ENCODE data around the gene NADSYN1.
"Not testable (repeated sequence)": the region's sequence is repeated elsewhere in the genome, so short reads cannot be mapped to it uniquely, and the experiment has no call there.

Gene NADSYN1

DNA sequence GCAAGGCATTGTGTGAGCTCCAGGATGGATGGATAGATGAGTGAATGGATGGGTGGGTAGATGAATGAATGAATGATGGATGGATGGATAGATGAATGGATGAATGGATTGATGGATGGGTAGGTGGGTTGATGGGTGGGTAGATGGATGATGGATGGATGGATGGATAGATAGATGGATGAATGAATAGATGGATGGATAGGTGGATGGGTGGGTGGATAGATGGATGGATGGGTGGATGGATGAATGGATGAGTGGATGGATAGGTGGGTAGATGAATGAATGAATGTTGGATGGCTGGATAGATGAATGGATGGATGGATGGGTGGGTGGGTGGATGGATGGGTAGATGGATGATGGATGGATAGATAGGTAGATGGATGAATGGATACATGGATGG, 38.4 kb upstream of the NADSYN1 start:
- no peak overlapping the region for H3K4me3 ChIP-seq (ENCODE audit: low read depth, low read length)
- no peak for DNase-seq (ENCODE audit: low read depth)
- TF ChIP-seq, protein P1, sequence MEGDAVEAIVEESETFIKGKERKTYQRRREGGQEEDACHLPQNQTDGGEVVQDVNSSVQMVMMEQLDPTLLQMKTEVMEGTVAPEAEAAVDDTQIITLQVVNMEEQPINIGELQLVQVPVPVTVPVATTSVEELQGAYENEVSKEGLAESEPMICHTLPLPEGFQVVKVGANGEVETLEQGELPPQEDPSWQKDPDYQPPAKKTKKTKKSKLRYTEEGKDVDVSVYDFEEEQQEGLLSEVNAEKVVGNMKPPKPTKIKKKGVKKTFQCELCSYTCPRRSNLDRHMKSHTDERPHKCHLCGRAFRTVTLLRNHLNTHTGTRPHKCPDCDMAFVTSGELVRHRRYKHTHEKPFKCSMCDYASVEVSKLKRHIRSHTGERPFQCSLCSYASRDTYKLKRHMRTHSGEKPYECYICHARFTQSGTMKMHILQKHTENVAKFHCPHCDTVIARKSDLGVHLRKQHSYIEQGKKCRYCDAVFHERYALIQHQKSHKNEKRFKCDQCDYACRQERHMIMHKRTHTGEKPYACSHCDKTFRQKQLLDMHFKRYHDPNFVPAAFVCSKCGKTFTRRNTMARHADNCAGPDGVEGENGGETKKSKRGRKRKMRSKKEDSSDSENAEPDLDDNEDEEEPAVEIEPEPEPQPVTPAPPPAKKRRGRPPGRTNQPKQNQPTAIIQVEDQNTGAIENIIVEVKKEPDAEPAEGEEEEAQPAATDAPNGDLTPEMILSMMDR (IDR thresholded peaks at IDR 0.05; ENCODE audit: insufficient read depth, low read depth, low read length, missing control alignments), result no peak

DNA sequence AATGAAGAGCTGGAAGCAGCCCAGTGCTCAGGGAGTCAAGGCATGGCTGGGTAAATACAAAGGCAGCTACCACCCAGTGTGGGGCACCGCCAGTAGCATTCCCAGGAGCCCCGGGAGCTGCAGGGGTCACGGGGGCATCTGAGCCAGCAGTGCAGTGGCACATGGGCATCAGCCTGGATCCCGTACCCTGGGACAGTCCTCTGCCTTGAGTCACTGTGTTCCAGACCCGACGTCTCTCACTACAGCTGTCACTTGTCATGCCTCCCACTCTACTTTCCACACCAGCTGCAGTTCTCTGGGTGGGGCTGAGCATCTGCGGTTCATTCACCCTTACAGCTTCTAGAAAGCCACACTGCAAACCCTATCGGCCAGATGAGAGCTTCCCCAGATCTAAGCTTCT, 34.4 kb upstream of the NADSYN1 start:
- no peak overlapping the region for H3K4me3 ChIP-seq (ENCODE audit: low read depth, low read length)
- peak; percentile 74 for DNase-seq (ENCODE audit: low read depth)
- TF ChIP-seq, protein P1 (IDR thresholded peaks at IDR 0.05; ENCODE audit: insufficient read depth, low read depth, low read length, missing control alignments), result no peak

DNA sequence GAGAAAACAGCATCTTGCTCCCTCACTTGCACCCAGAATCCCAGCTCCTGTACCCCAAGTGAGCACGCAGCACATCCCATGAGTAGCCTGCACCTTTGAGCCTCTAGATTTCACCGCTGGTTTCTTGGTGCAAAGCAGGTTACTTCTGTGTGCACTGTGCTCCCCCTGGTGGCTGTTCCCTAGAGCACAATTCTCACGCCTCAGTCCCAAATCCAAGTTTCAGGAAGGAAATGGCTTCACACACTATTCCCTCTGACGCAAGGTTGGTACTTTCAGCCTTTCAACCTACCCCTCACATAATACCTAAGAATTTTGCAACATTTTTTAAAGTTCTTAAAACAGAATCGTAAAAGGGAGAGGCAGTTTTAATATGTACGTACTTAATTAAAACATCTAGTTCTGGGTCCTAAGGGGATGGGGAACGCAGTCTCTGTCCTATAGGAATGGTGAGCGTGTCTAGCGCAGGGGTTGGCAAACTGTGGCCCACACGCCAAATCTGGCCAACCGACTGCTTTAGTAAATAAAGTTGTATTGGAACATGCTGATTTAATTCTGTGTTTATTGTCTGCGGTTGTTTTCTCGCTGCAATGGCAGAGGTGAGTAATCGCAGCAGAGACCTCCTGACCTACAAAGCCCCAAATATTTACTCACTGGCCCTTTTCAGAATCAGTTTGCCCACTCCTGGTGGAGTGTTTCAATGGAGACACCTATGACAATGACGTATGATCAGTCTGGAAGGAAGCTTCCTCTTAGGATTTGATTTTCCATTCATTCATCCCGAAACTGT, 32.4 kb upstream of the NADSYN1 start:
- TF ChIP-seq, protein P1 (IDR thresholded peaks at IDR 0.05; ENCODE audit: insufficient read depth, low read depth, low read length, missing control alignments), result peak; percentile 67
- peak; percentile 62 for DNase-seq (ENCODE audit: low read depth)
- H3K4me3 ChIP-seq (ENCODE audit: low read depth, low read length), result no peak overlapping the region

DNA sequence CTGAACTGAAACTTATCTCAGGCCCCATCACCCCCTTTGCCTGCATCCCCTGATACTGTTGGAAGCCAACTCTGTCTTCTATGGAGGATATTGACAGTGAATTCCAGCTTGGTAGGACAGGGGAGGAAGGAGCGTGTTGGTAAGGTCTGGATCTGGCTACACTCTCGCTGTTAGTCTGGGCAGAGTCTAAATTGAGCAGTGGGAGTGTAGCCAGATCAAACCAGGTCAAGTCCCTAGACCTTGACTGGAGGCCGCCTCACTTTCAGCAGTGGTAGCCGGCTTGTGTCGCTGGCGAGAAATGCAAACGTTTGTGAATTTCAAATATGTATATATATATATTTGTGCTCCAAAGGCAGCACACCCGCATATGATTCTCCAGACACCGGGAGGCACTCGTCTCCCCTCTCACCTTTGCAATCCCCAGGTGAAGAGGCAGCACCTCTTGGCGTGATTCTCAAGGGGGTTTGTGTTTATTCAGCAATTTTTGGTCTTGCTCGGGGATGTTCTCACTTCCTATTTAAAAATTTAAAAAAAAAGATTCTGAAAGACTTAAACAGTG, 31.5 kb upstream of the NADSYN1 start:
- TF ChIP-seq, protein P1 (IDR thresholded peaks at IDR 0.05; ENCODE audit: insufficient read depth, low read depth, low read length, missing control alignments), result no peak
- no peak for DNase-seq (ENCODE audit: low read depth)

DNA sequence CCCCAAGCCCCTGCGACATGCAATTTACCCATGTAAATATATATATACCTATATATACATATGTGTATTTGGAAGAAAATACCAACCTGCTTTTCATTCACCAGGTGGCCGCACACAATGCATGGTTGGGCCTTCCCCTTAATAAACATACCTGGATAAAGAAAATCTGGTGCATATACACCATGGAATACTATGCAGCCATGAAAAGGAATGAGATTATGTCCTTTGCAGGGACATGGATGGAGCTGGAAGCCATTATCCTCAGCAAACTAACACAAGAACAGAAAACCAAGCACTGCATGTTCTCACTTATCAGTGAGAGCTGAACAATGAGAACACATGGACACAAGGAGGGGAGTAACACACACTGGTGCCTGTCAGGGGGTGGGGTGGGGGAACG, 30.7 kb upstream of the NADSYN1 start:
- H3K4me3 ChIP-seq (ENCODE audit: low read depth, low read length); DNase-seq (ENCODE audit: low read depth): not testable (repeated sequence)

More for the DNA sequence above, 31.5 kb upstream of the NADSYN1 start:
- no peak overlapping the region for H3K4me3 ChIP-seq (ENCODE audit: low read depth, low read length)

DNA sequence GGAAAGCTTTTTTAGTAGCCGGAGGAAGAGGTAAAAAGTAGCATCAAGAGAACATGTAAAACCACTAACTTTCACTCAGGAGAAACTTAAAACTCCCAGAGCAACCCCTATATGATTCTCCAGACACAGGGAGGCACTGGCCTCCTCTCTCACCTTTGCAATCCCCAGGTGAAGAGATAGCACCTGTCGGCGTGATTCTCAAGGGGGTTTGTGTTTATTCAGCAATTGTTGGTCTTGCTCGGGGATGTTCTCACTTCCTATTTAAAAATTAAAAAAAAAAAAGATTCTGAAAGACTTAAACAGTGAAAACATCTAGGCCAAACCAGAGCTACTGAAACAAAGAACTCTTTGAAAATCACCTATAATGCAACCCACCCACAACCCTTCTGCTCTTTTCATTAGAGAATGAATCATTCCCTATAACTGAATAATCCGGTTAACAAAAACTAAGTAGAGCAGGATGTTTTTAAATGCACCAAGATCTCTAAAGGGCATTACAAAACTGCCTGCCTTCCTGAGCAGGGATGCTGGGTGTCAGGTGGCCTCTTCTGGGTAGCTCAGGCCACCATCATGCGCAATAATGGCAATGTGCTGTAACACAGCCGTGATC, 29.7 kb upstream of the NADSYN1 start:
- TF ChIP-seq, protein P1 (IDR thresholded peaks at IDR 0.05; ENCODE audit: insufficient read depth, low read depth, low read length, missing control alignments), result no peak
- no peak overlapping the region for H3K4me3 ChIP-seq (ENCODE audit: low read depth, low read length)
- DNase-seq (ENCODE audit: low read depth), result no peak

DNA sequence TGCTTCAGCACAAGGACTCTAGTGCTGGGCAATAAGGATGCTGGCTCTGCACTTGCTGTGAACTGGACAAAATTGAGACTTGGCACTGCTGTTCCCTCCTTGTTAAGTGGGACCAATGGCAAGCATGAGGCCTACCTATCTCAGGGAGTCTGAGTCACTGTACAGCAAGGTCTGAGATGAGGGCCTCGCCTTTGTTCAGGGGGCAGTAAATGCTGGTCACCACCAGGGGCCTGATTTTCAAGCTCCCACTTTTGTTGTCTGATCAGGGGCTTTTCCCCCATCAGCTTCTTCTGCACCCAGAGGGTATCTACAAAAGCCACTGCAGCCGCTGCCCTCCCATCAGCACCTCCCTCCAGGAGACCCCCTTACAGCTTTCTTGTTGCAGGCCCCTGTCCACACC, 27.6 kb upstream of the NADSYN1 start:
- no peak overlapping the region for H3K4me3 ChIP-seq (ENCODE audit: low read depth, low read length)
- TF ChIP-seq, protein P1 (IDR thresholded peaks at IDR 0.05; ENCODE audit: insufficient read depth, low read depth, low read length, missing control alignments), result no peak
- DNase-seq (ENCODE audit: low read depth), result no peak
